Bronchial epithelial cell (primary cell): Measurements from ENCODE around the gene MIF. TPM values are rescaled to one million over a fixed set of nuclear protein-coding genes. Genes with fewer than 3 reads are reported as not detected.
"Not testable (repeated sequence)": the region's sequence is repeated elsewhere in the genome, so short reads cannot be mapped to it uniquely, and the experiment has no call there.

ENCODE experiments used
- DNase-seq: peaks from one replicate; pipeline ENCODE4 v3.0.0-alpha.2; 2010; ENCODE audit warnings: low read depth
- FAIRE-seq: peaks from 2 replicates; lab custom pipeline; 2011; peaks lifted over from hg19 to GRCh38; lab: Jason Lieb, UNC
- H3K27me3 ChIP-seq: 2 replicates; pipeline ENCODE4 v1.5.1; 2011; ENCODE audit warnings: low read length; ENCODE audit not compliant: control insufficient read depth, insufficient read depth
- H3K36me3 ChIP-seq: 2 replicates; pipeline ENCODE4 v1.5.1; 2011; ENCODE audit warnings: low read length; ENCODE audit not compliant: control insufficient read depth, insufficient read depth
- H3K4me3 ChIP-seq: 2 replicates; pipeline ENCODE4 v1.5.1; 2011; ENCODE audit warnings: mild to moderate bottlenecking, low read depth, low read length, control low read depth
- CTCF ChIP-seq: IDR thresholded peaks from 2 replicates; pipeline ENCODE4 v1.5.1; 2011; ENCODE audit warnings: mild to moderate bottlenecking, moderate library complexity, low read length, control low read depth, inconsistent platforms; ENCODE audit not compliant: insufficient read depth, severe bottlenecking
- total RNA-seq: library from RNA; depleted of rRNA; stranded (reverse); fragments of >200 nt; gene quantifications from 2 replicates; pipeline ENCODE4 v1.2.1, GENCODE V29; 2014

MIF gene
- total RNA-seq, 1 donor from 2014 or later = 252 TPM

- H3K4me3 ChIP-seq = no peak overlapping the region
- FAIRE-seq (no peak), DNase-seq (no peak)
- peaks cover 18% of the 10 kb centered on the region for H3K36me3 ChIP-seq
- no peaks in the 10 kb centered on the region for H3K27me3 ChIP-seq
- no peak for TF ChIP-seq CTCF
These were observed 2.5 kb downstream of the MIF start for GRCh38 chr22:23896523-23897186.

- FAIRE-seq (no peak), DNase-seq (no peak)
- H3K36me3 ChIP-seq = peaks cover 18% of the 10 kb centered on the region
- no peaks in the 10 kb centered on the region for H3K27me3 ChIP-seq
- no peak overlapping the region for H3K4me3 ChIP-seq
- no peak for TF ChIP-seq CTCF
These were observed 3.1 kb downstream of the MIF start for GRCh38 chr22:23897320-23897719.

GRCh38 chr22:23898006-23898974 lies 4.1 kb downstream of the MIF start:
- FAIRE-seq = no peak
- H3K4me3 ChIP-seq = no peak overlapping the region
- DNase-seq = no peak
- TF ChIP-seq CTCF = no peak
- H3K27me3 ChIP-seq = no peaks in the 10 kb centered on the region
- H3K36me3 ChIP-seq = peaks cover 18% of the 10 kb centered on the region

GRCh38 chr22:23899042-23899745 lies 5.0 kb downstream of the MIF start:
- FAIRE-seq = no peak
- DNase-seq = no peak
- peaks cover 18% of the 10 kb centered on the region for H3K36me3 ChIP-seq
- no peaks in the 10 kb centered on the region for H3K27me3 ChIP-seq
- H3K4me3 ChIP-seq = no peak overlapping the region
- no peak for TF ChIP-seq CTCF

GRCh38 chr22:23900227-23900626 lies 6.0 kb downstream of the MIF start:
- not testable (repeated sequence) for H3K27me3 ChIP-seq, H3K4me3 ChIP-seq, DNase-seq, FAIRE-seq
- peaks cover 18% of the 10 kb centered on the region for H3K36me3 ChIP-seq

- Histone ChIP-seq H3K4me3 (no peak overlapping the region), H3K36me3 (peaks cover 8% of the 10 kb centered on the region), H3K27me3 (no peaks in the 10 kb centered on the region)
- FAIRE-seq (no peak), DNase-seq (no peak)
- no peak for TF ChIP-seq CTCF
These were observed 7.4 kb downstream of the MIF start for GRCh38 chr22:23901600-23901999.
